ENCODE data around the gene CFAP97D2.
"Not testable (repeated sequence)": the region's sequence is repeated elsewhere in the genome, so short reads cannot be mapped to it uniquely, and the experiment has no call there.

Gene CFAP97D2

DNA sequence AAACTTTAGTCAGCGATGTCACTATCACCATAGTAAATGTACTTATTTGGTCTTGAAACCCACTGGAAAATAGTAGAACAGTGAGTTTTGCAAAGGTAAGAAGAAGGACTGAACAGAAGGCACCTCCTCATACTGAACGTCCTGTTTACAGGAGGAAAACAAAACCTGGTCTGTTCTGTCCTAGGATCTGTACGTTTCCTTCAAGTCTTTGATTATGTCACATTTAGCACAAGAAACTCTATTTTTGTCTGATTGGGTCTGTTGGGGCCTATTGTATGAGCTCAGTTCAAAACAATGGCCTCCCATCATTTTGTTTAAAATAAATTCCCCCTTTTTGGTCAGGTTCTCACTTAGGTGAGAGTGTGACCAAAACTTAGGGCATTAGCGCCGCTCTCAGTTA is 11.2 kb upstream of the CFAP97D2 start:
- no peak overlapping the region for H3K27ac ChIP-seq (ENCODE audit: low read depth, low read length)
- H3K9me3 ChIP-seq (ENCODE audit: control insufficient read depth in 1 of 2, low read length in 2 of 2) = peaks cover 0 to 4% of the 10 kb centered on the region in 2 donors
- H3K9ac ChIP-seq (ENCODE audit: low read depth in 1 of 2, low read length in 2 of 2) = no peak overlapping the region
- peaks cover 0 to 3% of the 10 kb centered on the region in 2 donors for H3K4me1 ChIP-seq (ENCODE audit: control insufficient read depth in 1 of 2, insufficient read depth in 2 of 2, low read length in 2 of 2)
- no peak overlapping the region for H3K4me3 ChIP-seq (ENCODE audit: low read depth in 1 of 2, low read length in 2 of 2)
- H3K36me3 ChIP-seq (ENCODE audit: control insufficient read depth in 1 of 2, insufficient read depth in 2 of 2, low read length in 2 of 2) = no peaks in the 10 kb centered on the region
- peaks cover 3 to 4% of the 10 kb centered on the region in 2 donors for H3K27me3 ChIP-seq (ENCODE audit: control insufficient read depth in 1 of 2, insufficient read depth in 2 of 2, low read length in 2 of 2)

DNA sequence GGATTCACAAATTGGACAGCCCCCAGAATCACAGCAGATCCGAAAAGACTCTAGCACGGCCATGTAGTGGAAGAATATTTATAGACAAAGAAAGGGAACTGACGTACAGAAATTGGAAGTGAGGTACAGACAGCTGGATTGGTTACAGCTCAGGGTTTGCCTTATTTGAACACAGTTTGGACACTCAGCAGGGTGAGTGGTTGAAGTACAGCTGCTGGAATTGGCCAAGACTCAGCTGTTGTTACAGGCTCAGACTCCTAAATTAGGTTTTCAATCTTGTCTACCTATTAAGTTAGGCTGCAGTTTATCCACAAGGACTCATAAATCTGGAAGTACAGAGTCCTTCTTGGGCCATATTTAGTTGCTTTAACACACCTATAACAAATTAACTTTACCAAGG is 5.8 kb upstream of the CFAP97D2 start:
- Histone ChIP-seq H3K27ac (ENCODE audit: low read depth, low read length) (no peak overlapping the region), H3K9ac (ENCODE audit: low read depth in 1 of 2, low read length in 2 of 2) (no peak overlapping the region), H3K9me3 (ENCODE audit: control insufficient read depth in 1 of 2, low read length in 2 of 2) (peaks cover 5 to 6% of the 10 kb centered on the region in 2 donors), H3K27me3 (ENCODE audit: control insufficient read depth in 1 of 2, insufficient read depth in 2 of 2, low read length in 2 of 2) (no peaks in the 10 kb centered on the region), H3K36me3 (ENCODE audit: control insufficient read depth in 1 of 2, insufficient read depth in 2 of 2, low read length in 2 of 2) (no peaks in the 10 kb centered on the region), H3K4me3 (ENCODE audit: low read depth in 1 of 2, low read length in 2 of 2) (no peak overlapping the region), H3K4me1 (ENCODE audit: control insufficient read depth in 1 of 2, insufficient read depth in 2 of 2, low read length in 2 of 2) (no peaks in the 10 kb centered on the region)

DNA sequence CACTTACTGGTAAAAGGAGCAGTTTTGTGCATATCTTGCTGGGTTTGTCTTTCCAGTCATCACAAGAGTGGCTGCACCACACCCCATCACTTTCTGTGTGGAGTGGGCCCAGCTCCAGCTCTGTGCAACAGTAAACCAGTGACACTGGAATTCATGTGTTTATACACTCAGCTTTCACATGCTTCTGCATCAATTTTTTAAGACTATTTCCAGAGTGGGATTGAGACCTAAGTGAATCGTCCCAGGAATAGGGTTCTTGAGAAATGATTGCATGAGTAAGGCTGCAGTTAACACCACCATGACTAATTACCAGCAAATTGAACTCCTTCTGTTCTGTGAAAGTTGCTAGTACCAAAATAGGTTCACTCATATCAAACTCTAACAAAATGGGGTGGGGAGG is 5.3 kb upstream of the CFAP97D2 start:
- Histone ChIP-seq H3K27me3 (ENCODE audit: control insufficient read depth in 1 of 2, insufficient read depth in 2 of 2, low read length in 2 of 2) (no peaks in the 10 kb centered on the region), H3K27ac (ENCODE audit: low read depth, low read length) (no peak overlapping the region), H3K4me3 (ENCODE audit: low read depth in 1 of 2, low read length in 2 of 2) (no peak overlapping the region), H3K9ac (ENCODE audit: low read depth in 1 of 2, low read length in 2 of 2) (no peak overlapping the region), H3K36me3 (ENCODE audit: control insufficient read depth in 1 of 2, insufficient read depth in 2 of 2, low read length in 2 of 2) (no peaks in the 10 kb centered on the region), H3K9me3 (ENCODE audit: control insufficient read depth in 1 of 2, low read length in 2 of 2) (peaks cover 5 to 6% of the 10 kb centered on the region in 2 donors), H3K4me1 (ENCODE audit: control insufficient read depth in 1 of 2, insufficient read depth in 2 of 2, low read length in 2 of 2) (no peaks in the 10 kb centered on the region)

DNA sequence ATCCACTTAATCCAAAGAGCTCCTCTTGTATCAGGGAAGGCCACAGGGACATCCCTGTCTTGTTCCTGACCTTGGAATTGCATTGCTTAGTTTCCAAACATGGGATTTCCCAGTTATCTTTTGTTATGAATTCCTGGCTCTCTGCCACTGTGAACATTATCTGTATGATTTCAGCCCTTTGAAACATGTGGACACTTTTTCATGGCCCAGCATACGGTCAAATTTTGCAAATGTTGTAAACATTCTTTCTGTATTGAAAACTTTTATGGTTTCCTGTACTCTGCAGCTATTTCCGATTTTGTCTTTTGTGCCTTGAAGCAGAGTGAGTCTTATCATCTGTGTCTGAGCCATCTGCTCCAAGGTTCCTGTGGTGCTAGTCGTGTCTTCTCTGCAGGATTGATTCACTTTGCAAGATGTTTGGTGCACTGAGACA is 4.5 kb upstream of the CFAP97D2 start:
- no peaks in the 10 kb centered on the region for H3K36me3 ChIP-seq (ENCODE audit: control insufficient read depth in 1 of 2, insufficient read depth in 2 of 2, low read length in 2 of 2)
- no peaks in the 10 kb centered on the region for H3K4me1 ChIP-seq (ENCODE audit: control insufficient read depth in 1 of 2, insufficient read depth in 2 of 2, low read length in 2 of 2)
- H3K4me3 ChIP-seq (ENCODE audit: low read depth in 1 of 2, low read length in 2 of 2) = no peak overlapping the region

DNA sequence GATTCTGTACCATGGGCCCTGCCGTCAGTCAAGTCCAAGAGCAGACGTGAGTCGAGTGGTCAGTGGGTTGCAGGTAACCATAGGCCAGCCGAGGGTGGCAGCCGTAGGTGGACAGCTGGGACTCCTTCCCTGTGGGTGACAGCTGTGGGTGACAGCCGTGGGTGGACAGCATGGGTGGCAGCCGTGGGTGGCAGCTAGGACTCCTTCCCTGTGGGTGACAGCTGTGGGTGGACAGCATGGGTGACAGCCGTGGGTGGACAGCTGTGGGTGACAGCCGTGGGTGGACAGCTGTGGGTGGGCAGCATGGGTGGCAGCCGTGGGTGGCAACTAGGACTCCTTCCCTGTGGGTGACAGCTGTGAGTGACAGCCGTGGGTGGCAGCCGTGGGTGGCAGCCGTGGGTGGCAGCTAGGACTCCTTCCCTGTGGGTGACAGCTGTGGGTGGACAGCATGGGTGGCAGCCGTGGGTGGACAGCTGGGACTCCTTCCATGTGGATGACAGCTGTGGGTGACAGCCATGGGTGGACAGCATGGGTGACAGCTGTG is 2.6 kb upstream of the CFAP97D2 start:
- not testable (repeated sequence) for H3K9me3 ChIP-seq (ENCODE audit: control insufficient read depth in 1 of 2, low read length in 2 of 2); H3K27ac ChIP-seq (ENCODE audit: low read depth, low read length); H3K27me3 ChIP-seq (ENCODE audit: control insufficient read depth in 1 of 2, insufficient read depth in 2 of 2, low read length in 2 of 2); H3K4me3 ChIP-seq (ENCODE audit: low read depth in 1 of 2, low read length in 2 of 2); H3K4me1 ChIP-seq (ENCODE audit: control insufficient read depth in 1 of 2, insufficient read depth in 2 of 2, low read length in 2 of 2); H3K36me3 ChIP-seq (ENCODE audit: control insufficient read depth in 1 of 2, insufficient read depth in 2 of 2, low read length in 2 of 2); H3K9ac ChIP-seq (ENCODE audit: low read depth in 1 of 2, low read length in 2 of 2)

More for the DNA sequence above, 4.5 kb upstream of the CFAP97D2 start:
- H3K27ac ChIP-seq (ENCODE audit: low read depth, low read length) = no peak overlapping the region
- H3K9ac ChIP-seq (ENCODE audit: low read depth in 1 of 2, low read length in 2 of 2) = no peak overlapping the region
- H3K9me3 ChIP-seq (ENCODE audit: control insufficient read depth in 1 of 2, low read length in 2 of 2) = peaks cover 5 to 6% of the 10 kb centered on the region in 2 donors
- no peaks in the 10 kb centered on the region for H3K27me3 ChIP-seq (ENCODE audit: control insufficient read depth in 1 of 2, insufficient read depth in 2 of 2, low read length in 2 of 2)

DNA sequence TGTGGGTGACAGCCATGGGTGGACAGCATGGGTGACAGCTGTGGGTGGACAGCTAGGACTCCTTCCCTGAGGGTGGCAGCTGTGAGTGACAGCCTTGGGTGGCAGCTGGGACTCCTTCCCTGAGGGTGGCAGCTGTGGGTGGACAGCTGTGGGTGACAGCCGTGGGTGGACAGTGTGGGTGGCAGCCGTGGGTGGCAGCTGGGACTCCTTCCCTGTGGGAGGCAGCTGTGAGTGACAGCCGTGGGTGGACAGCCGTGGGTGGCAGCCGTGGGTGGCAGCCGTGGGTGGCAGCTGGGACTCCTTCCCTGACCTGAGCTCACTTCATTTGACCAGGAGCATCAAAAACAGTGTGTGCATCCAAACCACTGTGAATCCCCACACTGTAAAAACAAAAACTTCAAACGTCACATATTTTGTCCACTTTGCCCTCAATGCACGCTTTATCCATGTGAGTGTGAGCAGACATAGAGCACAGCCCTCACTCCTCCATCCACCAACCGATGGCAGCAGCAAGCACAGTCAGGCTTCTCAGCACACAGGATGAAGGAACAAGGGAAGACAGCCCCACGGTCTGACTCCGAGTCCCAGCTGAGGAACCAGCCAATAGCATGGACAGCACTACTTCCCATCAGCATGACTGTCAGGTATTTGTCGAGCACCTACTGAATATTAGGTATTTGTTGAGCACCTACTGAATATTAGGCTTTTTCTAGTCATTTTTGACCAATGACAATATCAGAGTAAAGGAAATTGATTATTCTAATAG is 1.6 kb upstream of the CFAP97D2 start:
- Histone ChIP-seq H3K27me3 (ENCODE audit: control insufficient read depth in 1 of 2, insufficient read depth in 2 of 2, low read length in 2 of 2) (no peaks in the 10 kb centered on the region), H3K9ac (ENCODE audit: low read depth in 1 of 2, low read length in 2 of 2) (no peak overlapping the region), H3K36me3 (ENCODE audit: control insufficient read depth in 1 of 2, insufficient read depth in 2 of 2, low read length in 2 of 2) (no peaks in the 10 kb centered on the region), H3K9me3 (ENCODE audit: control insufficient read depth in 1 of 2, low read length in 2 of 2) (peaks cover 5 to 6% of the 10 kb centered on the region in 2 donors), H3K4me3 (ENCODE audit: low read depth in 1 of 2, low read length in 2 of 2) (no peak overlapping the region), H3K27ac (ENCODE audit: low read depth, low read length) (no peak overlapping the region), H3K4me1 (ENCODE audit: control insufficient read depth in 1 of 2, insufficient read depth in 2 of 2, low read length in 2 of 2) (no peaks in the 10 kb centered on the region)

DNA sequence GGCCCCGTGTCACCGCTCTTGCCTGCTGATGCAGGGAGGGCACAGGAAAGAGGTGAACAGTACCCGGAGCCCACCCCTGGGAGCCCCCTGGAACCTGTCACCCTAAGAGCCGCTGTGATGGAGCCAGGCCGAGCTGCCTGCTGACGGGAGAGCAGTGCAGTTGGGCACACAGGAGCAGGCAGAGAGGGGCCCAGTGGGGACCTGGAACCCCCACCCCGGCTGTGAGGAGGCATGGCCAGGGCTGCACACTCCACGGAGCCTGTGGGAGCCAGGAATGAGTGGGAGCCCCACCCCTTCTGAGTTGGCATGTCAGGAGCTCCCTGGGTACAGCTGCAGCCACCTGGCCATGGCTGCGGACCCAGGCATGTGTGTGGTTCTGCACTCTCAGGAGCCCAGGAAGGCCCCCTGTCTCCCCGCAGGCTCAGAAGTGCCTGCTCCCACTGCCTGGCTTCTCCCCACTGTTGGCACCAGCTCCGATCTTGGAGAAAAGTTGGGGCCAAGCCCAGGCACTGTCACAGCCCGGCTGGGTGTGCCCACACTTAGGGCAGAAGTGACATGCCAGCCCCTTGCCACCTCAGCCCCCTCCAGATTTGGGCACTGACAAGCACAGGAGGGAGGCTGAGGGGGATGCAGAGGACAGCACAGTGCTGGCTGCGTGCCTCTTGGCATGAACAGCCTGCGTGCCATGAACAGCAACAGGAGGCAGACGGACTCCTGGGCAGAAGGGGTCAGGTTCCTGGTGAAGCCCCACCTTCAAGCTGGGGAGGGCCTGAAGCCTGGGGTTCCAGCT is 6.3 kb downstream of the CFAP97D2 start:
- no peaks in the 10 kb centered on the region for H3K4me1 ChIP-seq (ENCODE audit: control insufficient read depth in 1 of 2, insufficient read depth in 2 of 2, low read length in 2 of 2)
- H3K27me3 ChIP-seq (ENCODE audit: control insufficient read depth in 1 of 2, insufficient read depth in 2 of 2, low read length in 2 of 2) = no peaks in the 10 kb centered on the region
- H3K9me3 ChIP-seq (ENCODE audit: control insufficient read depth in 1 of 2, low read length in 2 of 2) = peaks cover 5 to 8% of the 10 kb centered on the region in 2 donors
- H3K36me3 ChIP-seq (ENCODE audit: control insufficient read depth in 1 of 2, insufficient read depth in 2 of 2, low read length in 2 of 2) = no peaks in the 10 kb centered on the region
- H3K4me3 ChIP-seq (ENCODE audit: low read depth in 1 of 2, low read length in 2 of 2) = no peak overlapping the region
- H3K27ac ChIP-seq (ENCODE audit: low read depth, low read length) = no peak overlapping the region
- H3K9ac ChIP-seq (ENCODE audit: low read depth in 1 of 2, low read length in 2 of 2) = no peak overlapping the region

DNA sequence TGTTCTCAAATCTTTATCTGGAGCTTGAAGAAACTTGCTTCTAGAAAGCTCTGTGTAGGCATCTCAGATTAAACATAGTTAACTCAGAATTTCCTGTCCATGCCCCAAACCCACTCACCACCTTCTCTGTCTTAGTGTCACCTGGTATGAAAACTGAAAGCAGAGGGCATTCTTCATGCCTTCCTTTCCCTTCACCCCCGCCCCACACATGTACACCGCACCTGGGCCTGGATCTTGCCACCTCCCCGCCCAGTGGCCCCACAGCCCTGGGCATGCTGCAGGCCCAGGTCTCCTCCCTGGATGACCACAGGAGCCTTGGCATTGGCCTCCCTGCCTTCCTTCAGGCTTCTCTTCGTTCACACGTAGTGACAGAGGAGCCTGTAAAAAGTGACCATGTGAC is 15.8 kb downstream of the CFAP97D2 start:
- Histone ChIP-seq H3K4me1 (ENCODE audit: control insufficient read depth in 1 of 2, insufficient read depth in 2 of 2, low read length in 2 of 2) (no peaks in the 10 kb centered on the region), H3K9ac (ENCODE audit: low read depth in 1 of 2, low read length in 2 of 2) (no peak overlapping the region), H3K36me3 (ENCODE audit: control insufficient read depth in 1 of 2, insufficient read depth in 2 of 2, low read length in 2 of 2) (no peaks in the 10 kb centered on the region), H3K27me3 (ENCODE audit: control insufficient read depth in 1 of 2, insufficient read depth in 2 of 2, low read length in 2 of 2) (no peaks in the 10 kb centered on the region), H3K4me3 (ENCODE audit: low read depth in 1 of 2, low read length in 2 of 2) (no peak overlapping the region), H3K27ac (ENCODE audit: low read depth, low read length) (no peak overlapping the region), H3K9me3 (ENCODE audit: control insufficient read depth in 1 of 2, low read length in 2 of 2) (no peaks in the 10 kb centered on the region)

DNA sequence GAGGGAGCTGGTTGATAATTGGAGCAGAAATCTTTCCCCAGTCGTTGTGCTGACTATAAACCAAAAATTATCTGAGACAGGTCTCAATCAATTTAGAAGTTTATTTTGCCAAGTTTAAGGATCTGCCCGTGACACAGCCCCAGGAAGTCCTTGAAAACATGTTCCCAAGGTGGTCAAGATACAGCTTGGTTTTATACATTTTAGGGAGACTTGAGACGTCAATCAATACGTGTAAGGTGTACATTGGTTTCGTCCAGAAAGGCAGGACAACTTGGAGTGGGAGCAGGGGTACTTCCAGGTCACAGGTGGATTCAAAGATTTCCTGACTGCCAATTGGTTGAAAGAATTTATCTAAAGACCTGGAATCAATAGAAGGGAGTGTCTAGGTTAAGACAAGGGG is 17.6 kb downstream of the CFAP97D2 start:
- Histone ChIP-seq H3K4me1 (ENCODE audit: control insufficient read depth in 1 of 2, insufficient read depth in 2 of 2, low read length in 2 of 2) (no peaks in the 10 kb centered on the region), H3K9me3 (ENCODE audit: control insufficient read depth in 1 of 2, low read length in 2 of 2) (no peaks in the 10 kb centered on the region), H3K27me3 (ENCODE audit: control insufficient read depth in 1 of 2, insufficient read depth in 2 of 2, low read length in 2 of 2) (no peaks in the 10 kb centered on the region), H3K4me3 (ENCODE audit: low read depth in 1 of 2, low read length in 2 of 2) (no peak overlapping the region), H3K27ac (ENCODE audit: low read depth, low read length) (no peak overlapping the region), H3K9ac (ENCODE audit: low read depth in 1 of 2, low read length in 2 of 2) (no peak overlapping the region), H3K36me3 (ENCODE audit: control insufficient read depth in 1 of 2, insufficient read depth in 2 of 2, low read length in 2 of 2) (no peaks in the 10 kb centered on the region)

DNA sequence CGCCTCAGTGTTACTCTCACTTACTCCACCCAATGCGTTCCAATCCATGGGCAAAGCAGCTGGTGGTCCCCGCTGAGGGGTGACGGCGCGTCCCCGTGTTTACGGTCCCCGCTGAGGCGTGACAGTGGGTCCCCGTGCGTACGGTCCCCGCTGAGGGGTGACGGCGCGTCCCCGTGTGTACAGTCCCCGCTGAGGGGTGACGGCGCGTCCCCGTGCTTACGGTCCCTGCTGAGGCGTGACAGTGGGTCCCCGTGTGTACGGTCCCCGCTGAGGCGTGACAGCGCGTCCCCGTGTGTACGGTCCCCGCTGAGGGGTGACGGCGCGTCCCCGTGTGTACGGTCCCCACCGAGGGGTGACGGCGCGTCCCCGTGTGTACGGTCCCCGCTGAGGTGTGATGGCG is 19.5 kb downstream of the CFAP97D2 start:
- no peak overlapping the region for H3K9ac ChIP-seq (ENCODE audit: low read depth in 1 of 2, low read length in 2 of 2)
- no peak overlapping the region for H3K27ac ChIP-seq (ENCODE audit: low read depth, low read length)
- H3K4me3 ChIP-seq (ENCODE audit: low read depth in 1 of 2, low read length in 2 of 2) = no peak overlapping the region
- no peaks in the 10 kb centered on the region for H3K9me3 ChIP-seq (ENCODE audit: control insufficient read depth in 1 of 2, low read length in 2 of 2)
- no peaks in the 10 kb centered on the region for H3K27me3 ChIP-seq (ENCODE audit: control insufficient read depth in 1 of 2, insufficient read depth in 2 of 2, low read length in 2 of 2)
- H3K4me1 ChIP-seq (ENCODE audit: control insufficient read depth in 1 of 2, insufficient read depth in 2 of 2, low read length in 2 of 2) = no peaks in the 10 kb centered on the region
- H3K36me3 ChIP-seq (ENCODE audit: control insufficient read depth in 1 of 2, insufficient read depth in 2 of 2, low read length in 2 of 2) = no peaks in the 10 kb centered on the region
